Mucosa of stomach (tissue), 1 donor: ENCODE data around the gene MED27.

Experiments used
- H3K27me3 ChIP-seq: one replicate; pipeline ENCODE4 v1.7.0; 2013; ENCODE audit warnings: mild to moderate bottlenecking, low read length; ENCODE audit not compliant: control insufficient read depth, insufficient read depth
- H3K36me3 ChIP-seq: one replicate; pipeline ENCODE4 v1.7.0; 2013; ENCODE audit warnings: low read length; ENCODE audit not compliant: control insufficient read depth, insufficient read depth
- H3K4me1 ChIP-seq: one replicate; pipeline ENCODE4 v1.7.0; 2013; ENCODE audit warnings: mild to moderate bottlenecking, low read length; ENCODE audit not compliant: control insufficient read depth, insufficient read depth
- H3K4me3 ChIP-seq: one replicate; pipeline ENCODE4 v1.7.0; 2013; ENCODE audit warnings: low read length
- H3K9ac ChIP-seq: one replicate; pipeline ENCODE4 v1.7.0; 2013; ENCODE audit warnings: mild to moderate bottlenecking, low read length, moderate library complexity
- H3K9me3 ChIP-seq: one replicate; pipeline ENCODE4 v1.7.0; 2013; ENCODE audit warnings: mild to moderate bottlenecking, low read length, moderate library complexity; ENCODE audit not compliant: control insufficient read depth
- donor health status: Pancreatic carcinoma.

MED27 gene

GRCh38 chr9:131982102-131982501 is 97.6 kb downstream of the MED27 start:
- no peaks in the 10 kb centered on the region for H3K9me3 ChIP-seq
- no peak overlapping the region for H3K4me3 ChIP-seq
- H3K4me1 ChIP-seq = peaks cover 9% of the 10 kb centered on the region
- H3K27me3 ChIP-seq = no peaks in the 10 kb centered on the region
- H3K36me3 ChIP-seq = no peaks in the 10 kb centered on the region
- no peak overlapping the region for H3K9ac ChIP-seq

DNA sequence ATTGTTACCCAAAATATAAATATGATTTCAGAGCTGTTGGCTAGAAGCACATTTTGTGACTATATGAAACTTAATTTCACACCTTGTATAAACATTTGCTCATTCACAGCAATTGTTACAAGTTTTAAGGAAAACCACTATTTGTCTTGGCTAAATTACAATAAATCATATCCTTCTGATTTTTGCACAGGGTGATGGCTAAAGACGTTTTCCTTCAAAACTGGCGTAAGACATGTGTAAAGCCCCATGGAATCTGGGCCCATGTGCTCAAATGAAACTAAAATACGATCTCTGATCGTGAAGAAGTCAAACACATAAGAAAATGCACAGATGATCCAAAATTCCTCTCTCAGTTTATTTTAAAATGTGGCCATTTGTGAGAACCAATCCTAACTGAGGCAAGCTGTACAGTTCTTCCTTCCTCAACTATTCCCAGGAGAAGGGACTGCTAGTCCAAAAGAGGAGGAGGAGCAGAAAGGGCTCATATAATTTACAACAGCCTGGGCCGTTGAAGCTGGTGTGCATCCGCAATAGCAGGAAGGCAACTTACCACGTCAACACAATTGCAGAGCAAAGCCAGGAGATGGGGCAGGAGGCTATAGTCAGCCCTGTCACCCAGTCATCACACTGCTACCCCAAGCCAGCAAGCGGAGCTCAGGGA is 98.4 kb downstream of the MED27 start:
- no peaks in the 10 kb centered on the region for H3K36me3 ChIP-seq
- H3K9ac ChIP-seq = no peak overlapping the region
- H3K27me3 ChIP-seq = no peaks in the 10 kb centered on the region
- H3K4me3 ChIP-seq = no peak overlapping the region
- H3K4me1 ChIP-seq = peaks cover 13% of the 10 kb centered on the region
- H3K9me3 ChIP-seq = no peaks in the 10 kb centered on the region

- H3K9ac ChIP-seq = no peak overlapping the region
- H3K4me3 ChIP-seq = no peak overlapping the region
- H3K27me3 ChIP-seq = no peaks in the 10 kb centered on the region
Observed at GRCh38 chr9:131980267-131981016, 99.2 kb downstream of the MED27 start.

DNA sequence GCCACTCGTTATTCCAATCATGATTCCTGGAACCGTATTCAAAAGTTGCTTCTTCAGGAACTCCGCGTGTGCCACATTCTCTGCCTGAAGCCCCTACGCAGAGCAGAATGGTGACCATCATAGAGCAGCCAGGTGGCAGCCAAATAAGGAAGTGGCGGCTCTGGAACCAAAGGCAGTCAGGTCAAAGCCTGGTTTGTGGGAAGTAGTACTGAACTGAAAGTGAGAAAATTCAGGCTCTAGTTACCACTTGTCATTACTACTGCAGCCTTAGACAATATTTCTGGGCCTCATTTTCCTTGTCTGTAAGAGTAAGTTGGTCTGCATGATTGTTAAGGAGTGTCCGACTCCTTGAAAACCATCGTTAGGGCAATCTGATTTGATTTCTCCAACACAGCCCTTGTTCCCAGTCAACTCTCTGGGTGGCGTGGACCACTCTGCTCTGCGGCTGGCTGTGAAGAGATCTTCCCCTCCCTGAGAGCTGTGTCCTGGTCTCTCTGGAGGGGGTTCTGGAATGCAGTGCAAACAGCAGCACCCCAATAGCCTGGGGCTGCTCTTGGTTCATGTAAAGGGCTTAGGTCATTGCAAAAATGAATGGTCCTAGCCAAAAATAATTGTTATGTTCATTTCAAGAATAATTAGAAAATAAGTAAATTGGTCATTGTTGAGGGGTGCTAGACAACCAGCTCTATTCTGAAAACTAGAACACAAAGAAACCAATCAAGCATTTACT is 102.4 kb downstream of the MED27 start:
- no peaks in the 10 kb centered on the region for H3K36me3 ChIP-seq
- H3K9me3 ChIP-seq = no peaks in the 10 kb centered on the region
- peaks cover 20% of the 10 kb centered on the region for H3K4me1 ChIP-seq
- H3K27me3 ChIP-seq = no peaks in the 10 kb centered on the region
- no peak overlapping the region for H3K9ac ChIP-seq
- H3K4me3 ChIP-seq = no peak overlapping the region

More at GRCh38 chr9:131980267-131981016, 99.2 kb downstream of the MED27 start:
- Histone ChIP-seq H3K36me3 (no peaks in the 10 kb centered on the region), H3K9me3 (no peaks in the 10 kb centered on the region), H3K4me1 (peaks cover 20% of the 10 kb centered on the region)

DNA sequence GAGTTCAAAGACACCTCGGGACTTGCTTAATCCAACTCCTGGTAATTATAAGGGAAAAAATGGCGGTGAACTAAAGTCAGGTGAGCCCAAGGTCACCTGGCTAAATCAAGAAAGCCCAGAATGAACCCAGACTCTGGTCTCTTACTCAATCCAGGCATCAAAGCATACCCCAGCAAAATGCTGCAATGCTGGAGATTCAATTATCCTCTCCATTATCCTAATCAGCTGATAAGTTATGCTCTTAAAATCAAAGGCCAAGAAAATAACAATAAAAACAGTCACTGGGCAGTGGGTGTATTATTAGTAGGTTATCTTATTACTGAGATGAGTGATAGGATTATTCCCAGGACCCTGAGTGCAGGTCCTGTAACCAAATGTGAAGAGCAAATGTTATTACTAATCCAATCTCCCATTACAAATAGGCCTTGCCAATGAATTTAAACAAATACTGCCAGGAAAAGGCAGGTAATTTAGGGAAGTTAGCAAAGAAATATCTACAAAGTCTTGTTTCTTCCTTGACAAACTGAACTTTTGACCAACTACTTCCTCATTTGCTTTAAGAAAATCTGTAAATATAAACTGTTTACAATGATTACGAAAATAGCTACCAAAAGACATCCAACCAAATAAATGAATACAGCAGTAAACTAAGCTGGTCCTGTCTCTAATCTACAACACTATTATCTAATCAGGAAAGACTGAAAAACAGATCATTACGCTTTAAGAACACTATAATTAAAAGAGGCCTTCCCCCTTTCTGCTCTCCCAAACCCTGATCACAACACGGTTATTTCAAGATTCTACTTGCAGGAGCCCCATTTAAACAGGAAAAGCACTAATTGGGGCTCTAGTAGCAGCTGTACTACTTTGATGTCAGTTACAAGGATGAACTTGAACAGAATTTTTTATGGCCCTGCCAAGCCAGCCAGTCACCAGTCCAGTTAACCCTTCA is 103.2 kb downstream of the MED27 start:
- no peaks in the 10 kb centered on the region for H3K27me3 ChIP-seq
- peaks cover 20% of the 10 kb centered on the region for H3K4me1 ChIP-seq
- H3K9me3 ChIP-seq = no peaks in the 10 kb centered on the region
- no peaks in the 10 kb centered on the region for H3K36me3 ChIP-seq
- no peak overlapping the region for H3K9ac ChIP-seq
- H3K4me3 ChIP-seq = no peak overlapping the region

DNA sequence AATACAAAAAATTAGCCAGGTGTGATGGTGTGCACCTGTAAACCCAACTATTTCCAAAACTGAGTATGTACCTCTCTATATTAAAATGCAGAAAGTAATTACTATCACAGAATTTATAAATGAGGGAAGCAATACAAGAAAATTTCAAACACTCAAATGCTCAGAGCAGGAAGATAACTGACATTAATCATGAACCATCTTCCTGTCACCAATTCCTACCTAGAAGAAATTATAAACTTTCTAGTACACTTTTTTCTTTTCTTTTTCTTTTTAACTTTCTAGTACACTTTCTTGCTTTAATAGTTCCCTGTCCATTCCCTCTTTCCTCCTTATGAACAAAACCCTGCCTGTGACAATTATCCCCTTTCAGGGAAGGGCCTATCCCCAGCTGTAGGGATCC is 106.8 kb downstream of the MED27 start:
- Histone ChIP-seq H3K36me3 (no peaks in the 10 kb centered on the region), H3K9ac (no peak overlapping the region)

GRCh38 chr9:131971482-131972074 is 108.1 kb downstream of the MED27 start:
- Histone ChIP-seq H3K4me1 (peaks cover 10% of the 10 kb centered on the region), H3K9me3 (no peaks in the 10 kb centered on the region), H3K27me3 (no peaks in the 10 kb centered on the region), H3K4me3 (no peak overlapping the region), H3K36me3 (no peaks in the 10 kb centered on the region), H3K9ac (no peak overlapping the region)

More for the DNA sequence above, 106.8 kb downstream of the MED27 start:
- no peaks in the 10 kb centered on the region for H3K27me3 ChIP-seq
- H3K4me3 ChIP-seq = no peak overlapping the region
- peaks cover 20% of the 10 kb centered on the region for H3K4me1 ChIP-seq
- no peaks in the 10 kb centered on the region for H3K9me3 ChIP-seq

DNA sequence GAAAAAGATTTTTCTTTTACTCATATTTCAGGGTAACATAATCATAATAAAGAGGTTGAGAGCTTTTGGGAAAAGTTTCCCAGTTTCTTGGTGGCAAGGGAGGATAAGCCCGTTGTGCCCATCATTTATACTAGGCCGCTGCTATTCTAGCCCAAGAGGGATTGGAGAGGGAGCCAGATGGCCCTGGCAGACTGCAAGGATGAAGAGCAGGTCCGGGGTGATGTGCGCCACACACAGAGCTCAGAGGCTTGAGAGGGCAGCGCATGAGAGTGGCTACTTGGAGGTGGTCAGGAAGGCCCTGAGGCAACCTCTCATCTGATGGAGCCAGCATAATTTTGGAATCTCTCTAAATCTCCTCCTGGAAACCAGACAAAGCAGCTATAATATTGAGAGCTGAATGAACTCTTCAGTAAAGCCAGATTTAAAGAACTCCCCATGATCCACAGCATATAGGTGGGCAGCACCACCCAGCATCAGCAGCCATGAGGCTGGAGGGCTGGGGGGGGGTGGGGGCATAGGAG is 110.1 kb downstream of the MED27 start:
- no peaks in the 10 kb centered on the region for H3K9me3 ChIP-seq
- no peak overlapping the region for H3K9ac ChIP-seq
- H3K27me3 ChIP-seq = no peaks in the 10 kb centered on the region
- H3K36me3 ChIP-seq = no peaks in the 10 kb centered on the region
- H3K4me3 ChIP-seq = no peak overlapping the region
- no peaks in the 10 kb centered on the region for H3K4me1 ChIP-seq

- no peak overlapping the region for H3K4me3 ChIP-seq
- no peaks in the 10 kb centered on the region for H3K4me1 ChIP-seq
- H3K36me3 ChIP-seq = no peaks in the 10 kb centered on the region
- H3K27me3 ChIP-seq = no peaks in the 10 kb centered on the region
- no peaks in the 10 kb centered on the region for H3K9me3 ChIP-seq
- no peak overlapping the region for H3K9ac ChIP-seq
Observed at GRCh38 chr9:131968632-131969031, 111.0 kb downstream of the MED27 start.

DNA sequence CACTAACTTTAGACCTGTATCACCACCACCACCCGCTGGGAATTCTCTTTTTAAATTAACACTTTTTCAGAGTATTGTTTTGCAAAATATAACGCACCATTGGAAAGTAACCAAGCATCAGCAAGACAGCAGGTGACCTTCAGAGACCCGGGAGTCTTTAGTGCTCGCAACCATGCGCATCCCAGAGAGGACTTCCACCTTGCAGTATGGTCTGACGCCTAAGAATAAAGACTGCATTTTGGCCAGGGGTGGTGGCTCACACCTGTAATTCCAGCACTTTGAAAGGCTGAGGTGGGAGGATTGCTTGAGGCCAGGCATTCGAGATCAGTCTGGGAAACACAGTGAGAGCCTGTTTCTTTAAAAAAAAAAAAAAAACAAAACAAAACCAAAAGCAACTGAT is 113.8 kb downstream of the MED27 start:
- no peaks in the 10 kb centered on the region for H3K9me3 ChIP-seq
- no peak overlapping the region for H3K9ac ChIP-seq
- H3K36me3 ChIP-seq = no peaks in the 10 kb centered on the region
- no peak overlapping the region for H3K4me3 ChIP-seq
- H3K4me1 ChIP-seq = no peaks in the 10 kb centered on the region
- H3K27me3 ChIP-seq = no peaks in the 10 kb centered on the region

DNA sequence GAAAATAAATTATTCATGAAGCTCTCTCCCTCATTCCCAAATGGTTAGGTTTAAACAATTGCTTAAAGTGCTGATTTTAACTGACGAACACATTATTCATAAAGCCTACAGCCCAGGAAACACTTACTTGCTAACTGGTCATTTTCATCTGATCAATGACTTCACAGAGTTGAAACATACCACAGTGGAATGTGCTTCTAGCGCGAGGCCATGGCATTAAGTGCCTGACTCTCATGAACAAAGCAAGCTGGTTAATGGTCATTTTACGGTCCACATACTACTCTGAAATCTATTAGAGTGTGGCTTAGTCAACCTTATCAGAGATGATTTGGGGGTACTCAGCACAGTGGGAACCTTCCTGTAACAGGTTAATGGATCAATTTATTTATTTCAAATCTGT is 114.6 kb downstream of the MED27 start:
- H3K4me1 ChIP-seq = no peaks in the 10 kb centered on the region
- no peaks in the 10 kb centered on the region for H3K36me3 ChIP-seq
- H3K4me3 ChIP-seq = no peak overlapping the region
- no peaks in the 10 kb centered on the region for H3K9me3 ChIP-seq
- H3K9ac ChIP-seq = no peak overlapping the region
- H3K27me3 ChIP-seq = no peaks in the 10 kb centered on the region
